HCT116 (cell line): ENCODE measurements around the gene TECPR1.

Source experiments
- CEBPB ChIP-seq: IDR thresholded peaks from 2 replicates; pipeline ENCODE4 v1.6.1; 2012; ENCODE audit warnings: low read depth
- CTCF ChIP-seq, 3 experiments: fragments of 200-600 bp in 1 of 3; sonication (generic) in 1 of 3; IDR thresholded peaks in 2 of 3; conservative IDR thresholded peaks in 1 of 3; 2 replicates each; pipeline ENCODE4 v1.5.1; 2012 to 2017; ENCODE audit warnings: low read depth in 2 of 3, low read length in 2 of 3, antibody characterized with exemption in 1 of 3, borderline replicate concordance in 1 of 3, control low read depth in 1 of 3, mild to moderate bottlenecking in 1 of 3, mixed read lengths in 1 of 3, mixed run types in 1 of 3, moderate library complexity in 1 of 3; ENCODE audit not compliant: insufficient read depth in 1 of 3
- EZH2 ChIP-seq: fragments of 200-600 bp; sonication (generic); IDR thresholded peaks from 2 replicates; pipeline ENCODE4 v1.6.1; 2017; ENCODE audit warnings: antibody characterized with exemption, mixed run types
- EZH2phosphoT487 ChIP-seq: fragments of 200-600 bp; IDR thresholded peaks from 2 replicates; pipeline ENCODE4 v1.6.1; 2018; ENCODE audit warnings: antibody characterized with exemption, borderline replicate concordance
- FOSL1 ChIP-seq: IDR thresholded peaks from 2 replicates; pipeline ENCODE4 v1.6.1; 2012; ENCODE audit warnings: low read depth
- JUND ChIP-seq: IDR thresholded peaks from 2 replicates; pipeline ENCODE4 v1.6.1; 2012
- MAX ChIP-seq: IDR thresholded peaks from 2 replicates; pipeline ENCODE4 v1.6.1; 2012
- POLR2A ChIP-seq: IDR thresholded peaks from 2 replicates; pipeline ENCODE4 v1.7.0; 2011; ENCODE audit warnings: borderline replicate concordance; ENCODE audit not compliant: insufficient read depth, insufficient read length; ENCODE audit errors: extremely low read depth
- POLR2AphosphoS5 ChIP-seq: IDR thresholded peaks from 2 replicates; pipeline ENCODE4 v1.6.1; 2011; ENCODE audit warnings: mild to moderate bottlenecking, low read depth, low read length, moderate library complexity
- RAD21 ChIP-seq: IDR thresholded peaks from 2 replicates; pipeline ENCODE4 v1.6.1; 2012; ENCODE audit warnings: low read depth, mild to moderate bottlenecking
- SP1 ChIP-seq: IDR thresholded peaks from 2 replicates; pipeline ENCODE4 v1.6.1; 2012; ENCODE audit warnings: low read depth
- TCF7L2 ChIP-seq: IDR thresholded peaks from 2 replicates; pipeline ENCODE4 v1.7.0; 2011; ENCODE audit warnings: borderline replicate concordance, inconsistent platforms; ENCODE audit not compliant: insufficient read depth, insufficient read length; ENCODE audit errors: extremely low read depth
- YY1 ChIP-seq: IDR thresholded peaks from 2 replicates; pipeline ENCODE4 v1.6.1; 2011; ENCODE audit warnings: low read length, low read depth, moderate library complexity, mild to moderate bottlenecking; ENCODE audit not compliant: insufficient replicate concordance; ENCODE audit errors: extremely low read depth

- TF ChIP-seq SP1 (no peak), POLR2A (no peak), CTCF (IDR thresholded peaks at IDR 0.05 in 2 of 3, conservative IDR thresholded peaks at IDR 0.05 in 1 of 3; ENCODE audit: borderline replicate concordance in 1 of 3, insufficient read depth in 1 of 3, low read depth in 2 of 3, low read length in 2 of 3) (no peak), MAX (no peak), TCF7L2 (no peak), POLR2AphosphoS5 (no peak), EZH2phosphoT487 (no peak), EZH2 (no peak), RAD21 (no peak), YY1 (no peak), CEBPB (no peak), JUND (no peak), FOSL1 (no peak)
Observed at GRCh38 chr7:98282703-98283102, 30.7 kb upstream of the TECPR1 start.
